ENCODE data around the gene AFAP1L2. TPM values are rescaled to one million over a fixed set of nuclear protein-coding genes. Genes with fewer than 3 reads are reported as not detected.

AFAP1L2 gene
- total RNA-seq, 1 experiment from 2014 or later: not detected

DNA sequence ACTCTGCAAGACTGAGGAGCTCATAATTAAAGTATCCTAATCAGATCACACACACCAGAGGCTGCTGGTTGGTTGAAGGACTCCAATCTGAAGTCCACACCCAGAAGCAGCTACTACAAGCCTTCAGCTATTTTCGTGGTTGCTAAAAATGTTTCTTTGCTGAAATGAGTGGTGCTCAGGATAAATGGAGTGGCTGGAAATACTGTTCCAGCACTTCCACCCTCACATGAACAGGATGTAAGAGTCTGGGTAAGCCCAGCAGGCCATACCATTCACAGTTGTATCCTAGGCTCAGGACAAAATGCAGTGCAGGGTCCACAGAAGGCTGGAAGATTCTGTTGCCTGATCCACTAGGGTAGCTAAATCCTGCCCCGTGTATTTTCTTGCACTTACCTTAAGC, 34.1 kb downstream of the AFAP1L2 start:
- no TSS peak for BruUV-seq (replicated peaks)
- Histone ChIP-seq H3K9me3 (ENCODE audit: low read depth, low read length, poor library complexity, severe bottlenecking) (no peaks in the 10 kb centered on the region), H3K27me3 (replicated peaks; ENCODE audit: insufficient read depth, low read depth, low read length, poor library complexity) (no peaks in the 10 kb centered on the region), H3K4me3 (ENCODE audit: low read depth, low read length, poor library complexity, severe bottlenecking) (no peak overlapping the region), H3K36me3 (ENCODE audit: insufficient read depth, low read length, poor library complexity, severe bottlenecking) (no peaks in the 10 kb centered on the region), H3K4me1 (ENCODE audit: insufficient read depth, low read length, poor library complexity, severe bottlenecking) (no peaks in the 10 kb centered on the region), H3K27ac (ENCODE audit: low read depth, low read length, poor library complexity, severe bottlenecking) (no peak overlapping the region)
- CTCF ChIA-PET: no interaction called here
- DNase-seq (ENCODE audit: low spot score): no peak
- TF ChIP-seq CTCF (conservative IDR thresholded peaks at IDR 0.05; ENCODE audit: low read depth, low read length) (no peak), EZH2 (IDR thresholded peaks at IDR 0.05; ENCODE audit: borderline replicate concordance, low read depth, low read length, poor library complexity, severe bottlenecking) (no peak)
- POLR2A ChIA-PET (ENCODE audit: low non-redundant PET): no interaction called here
- intact Hi-C loops (cut with micrococcal nuclease; ENCODE audit: unreplicated experiment): no loop called here

- ChIA-PET CTCF (no interaction called here), POLR2A (ENCODE audit: low non-redundant PET) (no interaction called here)
- BruUV-seq (replicated peaks): no TSS peak
- intact Hi-C loops (cut with micrococcal nuclease; ENCODE audit: unreplicated experiment): no loop called here
- DNase-seq (ENCODE audit: low spot score): no peak
- Histone ChIP-seq H3K27me3 (replicated peaks; ENCODE audit: insufficient read depth, low read depth, low read length, poor library complexity) (no peaks in the 10 kb centered on the region), H3K4me1 (ENCODE audit: insufficient read depth, low read length, poor library complexity, severe bottlenecking) (no peaks in the 10 kb centered on the region), H3K9me3 (ENCODE audit: low read depth, low read length, poor library complexity, severe bottlenecking) (no peaks in the 10 kb centered on the region), H3K36me3 (ENCODE audit: insufficient read depth, low read length, poor library complexity, severe bottlenecking) (no peaks in the 10 kb centered on the region), H3K4me3 (ENCODE audit: low read depth, low read length, poor library complexity, severe bottlenecking) (no peak overlapping the region), H3K27ac (ENCODE audit: low read depth, low read length, poor library complexity, severe bottlenecking) (no peak overlapping the region)
- TF ChIP-seq CTCF (conservative IDR thresholded peaks at IDR 0.05; ENCODE audit: low read depth, low read length) (no peak), EZH2 (IDR thresholded peaks at IDR 0.05; ENCODE audit: borderline replicate concordance, low read depth, low read length, poor library complexity, severe bottlenecking) (no peak)
Observed at GRCh38 chr10:114368057-114368391, 36.3 kb downstream of the AFAP1L2 start.

- Histone ChIP-seq H3K36me3 (ENCODE audit: insufficient read depth, low read length, poor library complexity, severe bottlenecking) (no peaks in the 10 kb centered on the region), H3K4me3 (ENCODE audit: low read depth, low read length, poor library complexity, severe bottlenecking) (no peak overlapping the region), H3K27me3 (replicated peaks; ENCODE audit: insufficient read depth, low read depth, low read length, poor library complexity) (no peaks in the 10 kb centered on the region), H3K27ac (ENCODE audit: low read depth, low read length, poor library complexity, severe bottlenecking) (no peak overlapping the region), H3K4me1 (ENCODE audit: insufficient read depth, low read length, poor library complexity, severe bottlenecking) (no peaks in the 10 kb centered on the region), H3K9me3 (ENCODE audit: low read depth, low read length, poor library complexity, severe bottlenecking) (no peaks in the 10 kb centered on the region)
- ChIA-PET CTCF (no interaction called here), POLR2A (ENCODE audit: low non-redundant PET) (no interaction called here)
- TF ChIP-seq CTCF (conservative IDR thresholded peaks at IDR 0.05; ENCODE audit: low read depth, low read length) (no peak), EZH2 (IDR thresholded peaks at IDR 0.05; ENCODE audit: borderline replicate concordance, low read depth, low read length, poor library complexity, severe bottlenecking) (no peak)
- intact Hi-C loops (cut with micrococcal nuclease; ENCODE audit: unreplicated experiment): no loop called here
- no TSS peak for BruUV-seq (replicated peaks)
- DNase-seq (ENCODE audit: low spot score): no peak
Observed at GRCh38 chr10:114367351-114368056, 36.8 kb downstream of the AFAP1L2 start.

Measured in A673 (cell line).